Measurements from ENCODE around the gene MGAT4C. TPM values are rescaled to one million over a fixed set of nuclear protein-coding genes. Genes with fewer than 3 reads are reported as not detected.
"Not testable (repeated sequence)": the region's sequence is repeated elsewhere in the genome, so short reads cannot be mapped to it uniquely, and the experiment has no call there.

Gene MGAT4C
- total RNA-seq, 1 donor from 2014 or later, result 0.25 TPM

GRCh38 chr12:86137936-86138335 lies 118.3 kb downstream of the MGAT4C start:
- Histone ChIP-seq H3K4me1 (no peaks in the 10 kb centered on the region), H3K4me3 (no peak overlapping the region), H3K27ac (no peak overlapping the region), H3K27me3 (no peaks in the 10 kb centered on the region), H3K9me3 (no peaks in the 10 kb centered on the region), H3K36me3 (no peaks in the 10 kb centered on the region)
- TF ChIP-seq CTCF (IDR thresholded peaks at IDR 0.05), result no peak
- no peak for TF ChIP-seq POLR2AphosphoS5 (IDR thresholded peaks at IDR 0.05; ENCODE audit: insufficient read depth in 1 of 2, low read depth in 1 of 2)
- no peak for TF ChIP-seq POLR2A (IDR thresholded peaks at IDR 0.05)
- intact Hi-C loops (cut with DNase I), result no loop called here
- DNase-seq (ENCODE audit: extremely low spot score in 2 of 2), result no peak

DNA sequence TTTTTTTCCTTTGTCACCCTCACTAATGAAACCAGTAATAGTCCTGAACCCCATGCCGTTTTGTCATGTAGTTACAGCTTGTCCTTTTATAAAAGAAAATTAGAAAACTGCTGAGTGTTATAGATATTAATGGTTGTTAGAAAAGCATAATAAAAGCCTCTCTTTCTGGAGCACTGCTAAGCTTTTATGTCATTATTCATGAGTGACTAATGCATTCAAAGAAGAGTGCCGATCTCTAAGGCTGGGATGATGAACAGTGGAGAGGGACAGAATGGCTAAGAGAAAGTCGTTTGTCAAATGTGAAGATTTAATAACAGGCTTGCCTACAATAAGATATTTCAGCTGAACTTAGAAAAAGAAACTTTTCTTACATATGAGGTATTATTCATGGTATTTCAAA lies 121.6 kb downstream of the MGAT4C start:
- no peak for TF ChIP-seq POLR2AphosphoS5 (IDR thresholded peaks at IDR 0.05; ENCODE audit: insufficient read depth in 1 of 2, low read depth in 1 of 2)
- TF ChIP-seq POLR2A (IDR thresholded peaks at IDR 0.05), result no peak
- TF ChIP-seq CTCF (IDR thresholded peaks at IDR 0.05), result no peak
- no peaks in the 10 kb centered on the region for H3K4me1 ChIP-seq
- no peaks in the 10 kb centered on the region for H3K27me3 ChIP-seq
- no peaks in the 10 kb centered on the region for H3K36me3 ChIP-seq
- no peaks in the 10 kb centered on the region for H3K9me3 ChIP-seq
- intact Hi-C loops (cut with DNase I), result no loop called here
- DNase-seq (ENCODE audit: extremely low spot score in 2 of 2), result no peak
- H3K4me3 ChIP-seq, result no peak overlapping the region
- H3K27ac ChIP-seq, result no peak overlapping the region

DNA sequence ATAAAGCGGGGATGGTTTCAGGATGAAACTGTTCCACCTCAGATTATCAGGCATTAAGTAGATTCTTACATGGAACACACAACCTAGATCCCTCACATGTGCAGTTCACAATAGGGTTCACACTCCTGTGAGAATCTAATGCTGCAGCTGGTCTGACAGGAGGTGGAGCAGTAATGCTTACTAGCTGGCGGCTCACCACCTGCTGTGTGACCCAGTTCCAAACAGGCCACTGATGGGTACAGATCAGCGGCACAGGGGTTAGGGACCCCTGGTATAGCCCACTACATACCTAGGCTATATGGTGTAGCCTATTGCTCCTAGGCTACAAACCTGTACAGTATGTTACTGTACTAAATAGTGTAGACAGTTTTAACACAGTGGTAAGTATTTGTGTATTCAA lies 129.3 kb downstream of the MGAT4C start:
- H3K4me1 ChIP-seq; H3K36me3 ChIP-seq; DNase-seq (ENCODE audit: extremely low spot score in 2 of 2); intact Hi-C loops (cut with DNase I); H3K27me3 ChIP-seq; H3K4me3 ChIP-seq; H3K27ac ChIP-seq; H3K9me3 ChIP-seq: not testable (repeated sequence)

GRCh38 chr12:86122846-86123468 lies 133.2 kb downstream of the MGAT4C start:
- TF ChIP-seq POLR2AphosphoS5 (IDR thresholded peaks at IDR 0.05; ENCODE audit: insufficient read depth in 1 of 2, low read depth in 1 of 2) (no peak), POLR2A (IDR thresholded peaks at IDR 0.05) (no peak), CTCF (IDR thresholded peaks at IDR 0.05) (no peak)
- no peak overlapping the region for H3K27ac ChIP-seq
- DNase-seq (ENCODE audit: extremely low spot score in 2 of 2), result no peak
- no peaks in the 10 kb centered on the region for H3K27me3 ChIP-seq
- H3K9me3 ChIP-seq, result no peaks in the 10 kb centered on the region
- H3K36me3 ChIP-seq, result no peaks in the 10 kb centered on the region
- no peak overlapping the region for H3K4me3 ChIP-seq
- intact Hi-C loops (cut with DNase I), result no loop called here
- H3K4me1 ChIP-seq, result no peaks in the 10 kb centered on the region

- Histone ChIP-seq H3K36me3 (no peaks in the 10 kb centered on the region), H3K27ac (no peak overlapping the region), H3K9me3 (no peaks in the 10 kb centered on the region), H3K27me3 (no peaks in the 10 kb centered on the region), H3K4me1 (no peaks in the 10 kb centered on the region), H3K4me3 (no peak overlapping the region)
- no peak for DNase-seq (ENCODE audit: extremely low spot score in 2 of 2)
- intact Hi-C loops (cut with DNase I), result no loop called here
- TF ChIP-seq CTCF (IDR thresholded peaks at IDR 0.05), result no peak
Observed at GRCh38 chr12:86118161-86118560, 138.0 kb downstream of the MGAT4C start.

GRCh38 chr12:86117711-86118110 lies 138.5 kb downstream of the MGAT4C start:
- no peaks in the 10 kb centered on the region for H3K4me1 ChIP-seq
- H3K36me3 ChIP-seq, result no peaks in the 10 kb centered on the region
- intact Hi-C loops (cut with DNase I), result no loop called here
- no peaks in the 10 kb centered on the region for H3K27me3 ChIP-seq
- DNase-seq (ENCODE audit: extremely low spot score in 2 of 2), result no peak
- TF ChIP-seq POLR2AphosphoS5 (IDR thresholded peaks at IDR 0.05; ENCODE audit: insufficient read depth in 1 of 2, low read depth in 1 of 2) (no peak), POLR2A (IDR thresholded peaks at IDR 0.05) (no peak), CTCF (IDR thresholded peaks at IDR 0.05) (no peak)
- no peak overlapping the region for H3K4me3 ChIP-seq
- no peaks in the 10 kb centered on the region for H3K9me3 ChIP-seq
- no peak overlapping the region for H3K27ac ChIP-seq
